Skeletal muscle tissue (tissue), 4 donors: ENCODE measurements around the gene ZMYND15. TPM values are rescaled to one million over a fixed set of nuclear protein-coding genes. Genes with fewer than 3 reads are reported as not detected.
A peak's percentile ranks its signal among the peaks of the same experiment; 100 is the strongest.

Experiments used
- H3K27ac ChIP-seq: one replicate; pipeline ENCODE4 v1.7.0; 2013; ENCODE audit warnings: mild to moderate bottlenecking, low read depth, low read length, inconsistent platforms
- H3K27me3 ChIP-seq, 3 donors: one replicate each; pipeline ENCODE4 v1.7.0; 2013; ENCODE audit warnings: low read length in 3 of 3; ENCODE audit not compliant: control insufficient read depth in 3 of 3, insufficient read depth in 3 of 3
- H3K36me3 ChIP-seq, 3 donors: one replicate each; pipeline ENCODE4 v1.7.0; 2013; ENCODE audit warnings: low read length in 3 of 3; ENCODE audit not compliant: control insufficient read depth in 3 of 3, insufficient read depth in 3 of 3
- H3K4me1 ChIP-seq, 3 donors: one replicate each; pipeline ENCODE4 v1.7.0; 2013; ENCODE audit warnings: low read length in 3 of 3, mild to moderate bottlenecking in 3 of 3; ENCODE audit not compliant: control insufficient read depth in 3 of 3, insufficient read depth in 3 of 3
- H3K4me3 ChIP-seq, 3 donors: one replicate each; pipeline ENCODE4 v1.7.0; 2013; ENCODE audit warnings: low read length in 3 of 3
- H3K9ac ChIP-seq, 3 donors: one replicate each; pipeline ENCODE4 v1.7.0; 2013; ENCODE audit warnings: low read length in 3 of 3, mild to moderate bottlenecking in 3 of 3, moderate library complexity in 2 of 3, low read depth in 1 of 3
- H3K9me3 ChIP-seq, 3 donors: one replicate each; pipeline ENCODE4 v1.7.0; 2013; ENCODE audit warnings: low read length in 3 of 3; ENCODE audit not compliant: control insufficient read depth in 3 of 3
- total RNA-seq: library from RNA; depleted of rRNA; stranded (reverse); fragments of >200 nt; gene quantifications from one replicate; pipeline ENCODE4 v1.2.3, GENCODE V29; 2014
- donor health status: Osteomylitis.

The ZMYND15 gene
- total RNA-seq, 1 donor from 2014 or later: 0.52 TPM

DNA sequence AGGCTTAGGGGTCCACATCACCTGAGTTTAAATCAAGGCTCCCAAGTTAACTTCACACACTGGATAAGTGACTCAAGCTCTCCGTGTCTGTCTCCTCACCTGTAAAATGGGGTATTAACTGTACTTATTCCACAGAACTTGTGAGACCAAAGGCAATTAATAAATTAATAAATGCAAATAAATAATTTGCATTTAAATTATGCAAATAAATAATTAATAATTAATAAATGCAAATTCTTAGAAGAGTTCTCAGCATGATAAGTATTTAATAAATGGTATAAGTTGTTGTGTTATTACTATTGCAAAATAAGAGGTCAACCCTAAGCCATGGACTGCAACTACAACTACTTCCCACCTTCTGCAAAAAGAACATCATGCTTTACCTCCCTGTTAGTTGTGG, 13.8 kb downstream of the ZMYND15 start:
- H3K27me3 ChIP-seq: peaks cover 29 to 33% (median 30%) of the 10 kb centered on the region in 3 donors
- no peak overlapping the region for H3K9ac ChIP-seq
- H3K4me3 ChIP-seq: no peak overlapping the region
- H3K36me3 ChIP-seq: no peaks in the 10 kb centered on the region
- no peak overlapping the region for H3K27ac ChIP-seq
- H3K4me1 ChIP-seq: peaks cover 0 to under 1% (median 0%) of the 10 kb centered on the region in 3 donors
- no peaks in the 10 kb centered on the region for H3K9me3 ChIP-seq

DNA sequence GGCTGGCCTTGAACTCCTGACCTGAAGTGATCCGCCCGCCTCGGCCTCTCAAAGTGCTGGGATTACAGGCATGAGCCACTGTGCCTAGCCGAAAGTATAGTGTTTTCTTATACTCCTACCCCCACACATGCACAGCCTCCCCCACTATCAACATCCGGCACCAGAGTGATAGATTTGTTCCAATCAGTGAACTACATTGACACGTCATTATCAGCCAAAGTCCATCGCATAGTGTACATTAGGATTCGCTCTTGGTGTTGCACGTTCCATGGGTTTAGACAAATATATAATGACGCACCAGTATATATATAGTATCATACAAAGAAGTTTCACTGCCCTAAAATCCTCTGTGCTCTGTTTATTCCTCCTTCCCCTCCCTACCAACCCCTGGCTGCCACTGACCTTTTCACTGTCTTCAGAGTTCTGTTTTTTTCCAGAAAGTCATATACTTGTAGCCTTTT, 20.2 kb downstream of the ZMYND15 start:
- no peaks in the 10 kb centered on the region for H3K36me3 ChIP-seq
- H3K27me3 ChIP-seq: peaks cover 0 to 9% (median 6%) of the 10 kb centered on the region in 3 donors
- no peak overlapping the region for H3K9ac ChIP-seq
- no peaks in the 10 kb centered on the region for H3K4me1 ChIP-seq
- H3K4me3 ChIP-seq: no peak overlapping the region
- no peak overlapping the region for H3K27ac ChIP-seq
- no peaks in the 10 kb centered on the region for H3K9me3 ChIP-seq

DNA sequence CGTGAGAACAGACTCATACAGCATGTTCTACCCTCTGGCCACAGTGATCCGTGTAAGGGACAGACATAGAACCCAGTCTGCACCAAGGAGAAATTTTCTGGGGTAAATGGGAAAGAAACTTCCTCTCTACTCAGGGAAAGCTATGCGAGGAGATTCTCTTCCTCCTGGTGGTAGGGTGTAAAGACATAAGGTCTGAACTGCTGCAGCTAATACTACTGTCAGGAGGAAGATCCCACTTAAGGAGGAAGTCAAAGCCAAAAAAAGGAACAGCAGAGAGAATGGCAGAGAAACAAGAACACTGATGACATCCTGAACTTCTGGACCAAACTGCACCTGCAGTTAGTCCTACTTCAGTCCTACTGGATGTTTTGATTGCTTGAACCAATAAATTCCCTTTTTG, 25.0 kb downstream of the ZMYND15 start:
- no peaks in the 10 kb centered on the region for H3K36me3 ChIP-seq
- H3K9ac ChIP-seq: no peak overlapping the region
- no peak overlapping the region for H3K4me3 ChIP-seq
- peak overlapping the region; percentile 60 for H3K27ac ChIP-seq
- H3K4me1 ChIP-seq: no peaks in the 10 kb centered on the region
- H3K9me3 ChIP-seq: no peaks in the 10 kb centered on the region
- H3K27me3 ChIP-seq: no peaks in the 10 kb centered on the region

DNA sequence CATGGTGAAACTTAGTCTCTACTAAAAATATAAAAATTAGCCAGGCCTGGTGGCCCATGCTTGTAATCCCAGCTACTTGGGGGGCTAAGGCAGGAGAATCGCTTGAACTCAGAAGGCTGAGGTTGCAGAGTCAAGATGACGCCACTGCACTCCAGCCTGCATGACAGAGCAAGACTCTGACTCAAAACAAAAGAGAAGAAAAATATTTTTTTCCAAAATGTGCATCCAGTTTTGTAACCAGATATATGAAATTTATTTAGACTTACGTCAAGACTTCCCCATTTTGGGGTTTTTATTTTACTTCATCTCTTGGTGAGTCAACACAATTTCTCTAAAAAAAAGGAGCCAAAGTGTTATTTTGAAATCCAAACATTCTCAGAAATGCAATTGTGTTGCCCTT, 26.6 kb downstream of the ZMYND15 start:
- peak overlapping the region in 1 of 3 donors; percentile 47 for H3K9ac ChIP-seq
- peak overlapping the region; percentile 50 for H3K27ac ChIP-seq
- H3K27me3 ChIP-seq: peaks cover 0 to 3% (median 0%) of the 10 kb centered on the region in 3 donors
- H3K4me1 ChIP-seq: no peaks in the 10 kb centered on the region
- H3K36me3 ChIP-seq: no peaks in the 10 kb centered on the region
- no peaks in the 10 kb centered on the region for H3K9me3 ChIP-seq
- no peak overlapping the region for H3K4me3 ChIP-seq

DNA sequence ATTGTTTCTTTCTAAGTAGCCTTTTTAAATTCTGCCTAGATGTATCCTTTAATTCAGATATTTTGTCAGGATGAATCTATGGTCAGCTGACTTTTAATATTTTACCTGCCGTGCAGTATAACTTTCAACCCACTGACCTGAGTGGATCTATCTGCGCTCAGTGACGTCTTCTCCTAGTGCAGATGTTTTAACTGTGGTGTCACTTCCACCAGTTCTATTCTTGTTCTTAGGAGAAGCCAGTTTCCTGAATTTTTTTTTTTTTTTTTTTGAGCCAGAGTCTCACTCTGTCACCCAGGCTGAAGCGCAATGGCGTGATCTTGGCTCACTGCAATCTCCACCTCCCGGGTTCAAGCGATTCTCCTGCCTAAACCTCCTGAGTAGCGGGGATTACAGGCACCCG, 27.1 kb downstream of the ZMYND15 start:
- no peak overlapping the region for H3K4me3 ChIP-seq
- H3K4me1 ChIP-seq: no peaks in the 10 kb centered on the region
- peak overlapping the region; percentile 50 for H3K27ac ChIP-seq
- H3K9ac ChIP-seq: peak overlapping the region in 1 of 3 donors; percentile 47
- H3K36me3 ChIP-seq: no peaks in the 10 kb centered on the region
- no peaks in the 10 kb centered on the region for H3K9me3 ChIP-seq
- peaks cover 4 to 6% (median 5%) of the 10 kb centered on the region in 3 donors for H3K27me3 ChIP-seq

DNA sequence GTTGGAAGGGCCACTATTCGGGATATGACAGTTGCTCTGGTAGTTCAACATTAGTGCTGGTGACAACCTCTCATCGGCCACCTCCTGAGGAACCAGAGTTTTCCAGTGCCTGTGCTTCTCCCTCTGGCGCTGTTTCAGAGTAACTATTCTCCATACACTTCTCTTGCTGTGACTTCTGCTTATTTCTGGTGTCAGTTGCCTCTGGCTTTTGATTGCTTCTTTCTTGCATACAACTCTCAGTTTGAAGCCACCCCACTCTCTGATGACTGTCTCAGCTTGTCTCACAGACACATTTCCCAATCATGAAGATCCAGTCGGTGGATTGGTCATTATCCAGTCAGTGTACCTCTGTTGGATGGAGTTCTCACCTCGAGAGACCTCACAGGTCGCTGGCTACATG, 28.7 kb downstream of the ZMYND15 start:
- Histone ChIP-seq H3K27me3 (peaks cover 10 to 13% (median 12%) of the 10 kb centered on the region in 3 donors), H3K27ac (no peak overlapping the region)

DNA sequence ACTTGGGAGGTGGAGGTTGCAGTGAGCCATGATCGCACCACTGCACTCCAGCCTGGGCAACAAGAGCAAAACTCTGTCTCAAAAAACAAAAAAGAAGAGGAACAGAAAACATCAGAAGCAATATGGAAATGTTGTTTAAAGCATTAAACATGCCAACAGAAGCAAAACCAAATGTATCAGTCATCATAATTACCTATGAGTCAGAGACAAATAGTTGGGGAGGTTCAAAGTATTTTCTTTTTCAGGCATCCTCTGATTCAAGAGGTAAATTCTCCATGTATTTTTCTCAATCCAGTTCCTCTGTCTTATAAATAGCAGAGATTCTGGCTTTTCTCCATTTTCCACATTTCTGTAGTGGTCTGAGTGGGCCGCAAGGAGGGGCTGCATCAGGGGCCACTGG, 30.0 kb downstream of the ZMYND15 start:
- Histone ChIP-seq H3K27ac (no peak overlapping the region), H3K36me3 (no peaks in the 10 kb centered on the region), H3K9ac (no peak overlapping the region), H3K27me3 (peaks cover 14 to 21% (median 18%) of the 10 kb centered on the region in 3 donors), H3K4me1 (no peaks in the 10 kb centered on the region), H3K4me3 (no peak overlapping the region), H3K9me3 (no peaks in the 10 kb centered on the region)

More for the DNA sequence above, 28.7 kb downstream of the ZMYND15 start:
- Histone ChIP-seq H3K9me3 (no peaks in the 10 kb centered on the region), H3K4me3 (no peak overlapping the region), H3K36me3 (no peaks in the 10 kb centered on the region), H3K4me1 (no peaks in the 10 kb centered on the region), H3K9ac (no peak overlapping the region)

DNA sequence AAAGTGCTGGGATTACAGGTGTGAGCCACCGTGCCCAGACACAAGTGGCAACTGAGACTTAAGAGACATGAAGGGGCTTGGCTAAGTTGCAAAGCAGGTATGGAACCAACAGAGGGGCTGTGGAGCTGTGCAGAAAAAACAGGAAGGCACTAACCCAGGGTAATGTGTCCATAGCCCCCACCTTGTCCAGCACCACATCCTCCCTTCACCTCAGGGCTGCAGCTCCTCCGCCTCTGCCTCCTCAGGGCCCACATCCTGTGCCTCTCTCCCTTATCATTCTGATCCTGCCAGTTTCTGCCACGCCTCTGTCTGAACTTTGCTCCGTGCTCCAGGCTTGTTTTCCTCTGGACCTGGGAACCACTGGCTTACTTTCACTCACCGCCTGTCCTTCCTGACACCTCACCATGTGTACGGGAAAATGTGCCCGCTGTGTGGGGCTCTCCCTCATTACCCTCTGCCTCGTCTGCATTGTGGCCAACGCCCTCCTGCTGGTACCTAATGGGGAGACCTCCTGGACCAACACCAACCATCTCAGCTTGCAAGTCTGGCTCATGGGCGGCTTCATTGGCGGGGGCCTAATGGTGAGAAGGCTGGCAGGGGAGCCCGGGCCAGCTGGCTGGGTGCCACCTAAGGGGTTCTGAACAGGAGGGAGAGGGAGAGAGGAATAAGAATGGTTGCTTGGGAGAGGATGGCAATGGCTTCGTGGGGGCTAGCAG, 32.0 kb downstream of the ZMYND15 start, which contains the start of gene TM4SF5:
TSS of gene TM4SF5 (plus strand) at position 368 of the 716 bp plus-strand sequence. CDS start at position 405, 37 bp downstream.
- Histone ChIP-seq H3K27me3 (peaks cover 14 to 23% (median 18%) of the 10 kb centered on the region in 3 donors), H3K4me3 (no peak within 1 kb of the TSS)

DNA sequence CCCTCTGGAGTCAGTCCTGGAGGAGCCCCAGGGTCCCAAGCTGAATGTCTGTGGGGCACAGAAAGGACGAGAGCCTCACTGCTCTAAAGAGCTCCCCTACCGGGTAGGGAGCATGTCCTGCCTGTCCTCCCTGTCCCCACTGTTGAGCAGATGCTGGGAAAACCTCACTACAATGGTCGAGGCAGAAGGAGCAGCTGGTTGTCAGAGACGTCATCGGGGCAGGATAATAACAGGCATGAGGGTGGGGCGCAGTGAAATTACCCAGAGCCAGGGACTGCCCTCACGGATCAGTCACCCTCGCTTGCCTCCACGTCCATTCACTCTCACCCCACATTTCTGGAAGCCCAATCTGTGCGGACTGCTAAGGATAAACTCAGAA, 32.6 kb downstream of the ZMYND15 start:
- Histone ChIP-seq H3K4me3 (no peak overlapping the region), H3K27me3 (peaks cover 14 to 23% (median 18%) of the 10 kb centered on the region in 3 donors), H3K9ac (no peak overlapping the region), H3K36me3 (no peaks in the 10 kb centered on the region), H3K27ac (no peak overlapping the region), H3K9me3 (no peaks in the 10 kb centered on the region), H3K4me1 (no peaks in the 10 kb centered on the region)

More for the DNA sequence above, 32.0 kb downstream of the ZMYND15 start, which contains the start of gene TM4SF5:
- H3K27ac ChIP-seq: no peak within 1 kb of the TSS
- no peaks in the 10 kb centered on the region for H3K36me3 ChIP-seq
- H3K9ac ChIP-seq: no peak within 1 kb of the TSS
- H3K9me3 ChIP-seq: no peaks in the 10 kb centered on the region
- no peaks in the 10 kb centered on the region for H3K4me1 ChIP-seq

DNA sequence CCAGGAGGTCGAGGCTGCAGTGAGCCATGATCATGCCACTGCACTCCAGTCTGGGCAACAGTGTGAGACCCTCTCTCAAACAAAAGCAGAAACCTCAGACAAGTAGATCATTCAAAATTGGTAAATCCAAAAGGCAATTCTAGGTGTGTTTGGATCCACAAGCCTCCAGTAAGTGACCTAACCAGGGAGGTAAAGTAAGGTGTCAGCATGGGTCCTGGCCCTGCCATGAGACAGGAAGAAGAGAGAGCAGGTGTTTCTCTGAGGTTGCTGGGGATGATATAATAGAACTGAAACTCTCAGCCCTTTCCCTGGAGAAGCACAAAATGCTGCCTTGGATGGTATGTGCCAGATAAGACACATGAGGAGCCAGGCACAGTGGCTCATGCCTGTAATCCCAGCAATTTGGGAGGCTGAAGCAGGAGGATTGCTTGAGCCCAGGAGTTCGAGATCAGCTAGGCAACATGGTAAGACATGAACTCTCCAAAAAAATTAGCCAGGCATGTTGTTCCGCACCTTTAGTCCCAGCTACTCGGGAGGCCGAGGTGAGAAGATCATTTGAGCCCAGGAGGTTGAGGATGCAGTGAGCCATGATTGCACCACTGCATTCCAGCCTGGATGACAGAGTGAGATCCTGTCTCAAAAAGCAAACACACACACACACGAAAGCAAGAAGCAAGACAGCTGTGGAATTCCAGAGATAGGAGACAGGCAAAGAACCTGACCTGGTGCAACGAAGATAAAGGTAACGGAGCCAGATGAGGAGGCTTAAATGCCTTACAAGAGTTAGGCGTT, 38.5 kb downstream of the ZMYND15 start:
- Histone ChIP-seq H3K9ac (no peak overlapping the region), H3K4me3 (no peak overlapping the region), H3K36me3 (no peaks in the 10 kb centered on the region), H3K4me1 (no peaks in the 10 kb centered on the region), H3K27ac (no peak overlapping the region), H3K9me3 (no peaks in the 10 kb centered on the region), H3K27me3 (peaks cover 22 to 42% (median 30%) of the 10 kb centered on the region in 3 donors)
